ENCODE data around the gene ASTN2. TPM values are rescaled to one million over a fixed set of nuclear protein-coding genes. Genes with fewer than 3 reads are reported as not detected.

Gene ASTN2
- total RNA-seq, 1 donor from 2014 or later, result 13.6 TPM

GRCh38 chr9:117170567-117170966 is 244.3 kb downstream of the ASTN2 start:
- Histone ChIP-seq H3K27ac (ENCODE audit: low read depth, low read length) (no peak overlapping the region), H3K36me3 (ENCODE audit: insufficient read depth, low read length) (no peaks in the 10 kb centered on the region), H3K4me2 (ENCODE audit: low read length) (no peak overlapping the region), H2AFZ (ENCODE audit: low read depth, low read length) (no peak overlapping the region), H3K79me2 (ENCODE audit: insufficient read depth, low read length) (no peaks in the 10 kb centered on the region), H3K27me3 (ENCODE audit: insufficient read depth, low read length) (no peaks in the 10 kb centered on the region), H3K9me3 (ENCODE audit: insufficient read depth, low read depth, low read length) (no peaks in the 10 kb centered on the region), H3K9ac (ENCODE audit: low read length) (no peak overlapping the region), H3K4me3 (ENCODE audit: insufficient read depth, low read depth, low read length) (no peak overlapping the region), H3K4me1 (ENCODE audit: insufficient read depth, low read length) (no peaks in the 10 kb centered on the region), H4K20me1 (ENCODE audit: insufficient read depth, low read length) (no peaks in the 10 kb centered on the region)
- TF ChIP-seq CTCF (IDR thresholded peaks at IDR 0.05; ENCODE audit: insufficient read depth, low read depth, low read length) (no peak), EZH2 (IDR thresholded peaks at IDR 0.05; ENCODE audit: insufficient read depth, low read length) (no peak)
- H3K36me3 Mint-ChIP-seq (ENCODE audit: low read depth, unreplicated experiment), result no peaks in the 10 kb centered on the region
- FAIRE-seq (no peak), DNase-seq (ENCODE audit: low read depth) (no peak)
- H3K27ac Mint-ChIP-seq (ENCODE audit: unreplicated experiment), result no peak overlapping the region
- H3K4me1 Mint-ChIP-seq (ENCODE audit: low read depth, unreplicated experiment), result peaks cover 3% of the 10 kb centered on the region
- H3K27me3 Mint-ChIP-seq (ENCODE audit: low read depth, unreplicated experiment), result no peaks in the 10 kb centered on the region
- no peaks in the 10 kb centered on the region for H3K9me3 Mint-ChIP-seq (ENCODE audit: unreplicated experiment)
- no peak overlapping the region for H3K4me3 Mint-ChIP-seq (ENCODE audit: unreplicated experiment)

GRCh38 chr9:117169089-117169621 is 245.7 kb downstream of the ASTN2 start:
- H3K27me3 ChIP-seq (ENCODE audit: insufficient read depth, low read length), result no peaks in the 10 kb centered on the region
- no peaks in the 10 kb centered on the region for H4K20me1 ChIP-seq (ENCODE audit: insufficient read depth, low read length)
- Mint-ChIP-seq H3K36me3 (ENCODE audit: low read depth, unreplicated experiment) (no peaks in the 10 kb centered on the region), H3K4me3 (ENCODE audit: unreplicated experiment) (no peak overlapping the region), H3K27me3 (ENCODE audit: low read depth, unreplicated experiment) (no peaks in the 10 kb centered on the region), H3K4me1 (ENCODE audit: low read depth, unreplicated experiment) (peaks cover 9% of the 10 kb centered on the region), H3K9me3 (ENCODE audit: unreplicated experiment) (no peaks in the 10 kb centered on the region), H3K27ac (ENCODE audit: unreplicated experiment) (no peak overlapping the region)
- DNase-seq (ENCODE audit: low read depth) (no peak), FAIRE-seq (no peak)
- no peaks in the 10 kb centered on the region for H3K79me2 ChIP-seq (ENCODE audit: insufficient read depth, low read length)
- no peak overlapping the region for H2AFZ ChIP-seq (ENCODE audit: low read depth, low read length)
- no peak overlapping the region for H3K9ac ChIP-seq (ENCODE audit: low read length)
- H3K36me3 ChIP-seq (ENCODE audit: insufficient read depth, low read length), result no peaks in the 10 kb centered on the region
- no peak overlapping the region for H3K4me3 ChIP-seq (ENCODE audit: insufficient read depth, low read depth, low read length)
- no peaks in the 10 kb centered on the region for H3K9me3 ChIP-seq (ENCODE audit: insufficient read depth, low read depth, low read length)
- no peak overlapping the region for H3K4me2 ChIP-seq (ENCODE audit: low read length)
- TF ChIP-seq CTCF (IDR thresholded peaks at IDR 0.05; ENCODE audit: insufficient read depth, low read depth, low read length) (no peak), EZH2 (IDR thresholded peaks at IDR 0.05; ENCODE audit: insufficient read depth, low read length) (no peak)
- no peak overlapping the region for H3K27ac ChIP-seq (ENCODE audit: low read depth, low read length)
- H3K4me1 ChIP-seq (ENCODE audit: insufficient read depth, low read length), result no peaks in the 10 kb centered on the region

- no peak for FAIRE-seq
Observed at GRCh38 chr9:117164512-117164911, 250.3 kb downstream of the ASTN2 start.

More at GRCh38 chr9:117164512-117164911, 250.3 kb downstream of the ASTN2 start:
- H3K4me3 Mint-ChIP-seq (ENCODE audit: unreplicated experiment), result no peak overlapping the region
- TF ChIP-seq CTCF (IDR thresholded peaks at IDR 0.05; ENCODE audit: insufficient read depth, low read depth, low read length) (no peak), EZH2 (IDR thresholded peaks at IDR 0.05; ENCODE audit: insufficient read depth, low read length) (no peak)
- H3K36me3 Mint-ChIP-seq (ENCODE audit: low read depth, unreplicated experiment), result no peaks in the 10 kb centered on the region
- H3K4me1 Mint-ChIP-seq (ENCODE audit: low read depth, unreplicated experiment), result peaks cover 9% of the 10 kb centered on the region
- H3K4me3 ChIP-seq (ENCODE audit: insufficient read depth, low read depth, low read length), result no peak overlapping the region
- H3K27ac Mint-ChIP-seq (ENCODE audit: unreplicated experiment), result no peak overlapping the region
- H3K36me3 ChIP-seq (ENCODE audit: insufficient read depth, low read length), result no peaks in the 10 kb centered on the region
- no peak overlapping the region for H3K9ac ChIP-seq (ENCODE audit: low read length)
- H3K27me3 ChIP-seq (ENCODE audit: insufficient read depth, low read length), result no peaks in the 10 kb centered on the region
- H4K20me1 ChIP-seq (ENCODE audit: insufficient read depth, low read length), result no peaks in the 10 kb centered on the region
- H3K27ac ChIP-seq (ENCODE audit: low read depth, low read length), result no peak overlapping the region
- no peaks in the 10 kb centered on the region for H3K9me3 ChIP-seq (ENCODE audit: insufficient read depth, low read depth, low read length)
- H3K9me3 Mint-ChIP-seq (ENCODE audit: unreplicated experiment), result no peaks in the 10 kb centered on the region
- H3K4me2 ChIP-seq (ENCODE audit: low read length), result no peak overlapping the region
- H3K79me2 ChIP-seq (ENCODE audit: insufficient read depth, low read length), result no peaks in the 10 kb centered on the region
- H2AFZ ChIP-seq (ENCODE audit: low read depth, low read length), result no peak overlapping the region
- DNase-seq (ENCODE audit: low read depth), result no peak
- H3K27me3 Mint-ChIP-seq (ENCODE audit: low read depth, unreplicated experiment), result no peaks in the 10 kb centered on the region
- no peaks in the 10 kb centered on the region for H3K4me1 ChIP-seq (ENCODE audit: insufficient read depth, low read length)
